ENCODE measurements around the gene THBS2. TPM values are rescaled to one million over a fixed set of nuclear protein-coding genes. Genes with fewer than 3 reads are reported as not detected.

Gene THBS2
- total and polyA plus RNA-seq, 8 donors = 4.8 to 126 (median 6.9) TPM

DNA sequence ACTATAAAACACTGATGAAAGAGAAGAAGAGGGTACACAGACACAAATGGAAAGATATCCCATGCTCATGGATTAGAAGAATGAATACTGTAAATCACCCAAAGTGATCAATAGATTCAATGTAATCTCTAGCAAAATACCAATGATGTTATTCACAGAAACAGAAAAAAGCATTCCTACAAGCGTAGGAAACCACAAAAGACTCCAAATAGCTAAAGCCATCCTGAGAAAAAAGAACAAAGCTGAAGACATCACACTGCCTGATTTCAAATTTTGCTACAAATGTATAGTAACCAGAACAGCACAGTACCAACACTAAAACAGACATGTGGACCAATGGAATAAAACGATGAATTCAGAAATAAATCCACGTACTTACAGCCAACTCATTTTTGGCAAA lies 43.0 kb downstream of the THBS2 start:
- Histone ChIP-seq H3K4me3 (no peak overlapping the region), H3K9me3 (peaks cover 4 to 19% of the 10 kb centered on the region in 2 donors), H3K27ac (no peak overlapping the region), H3K4me1 (peaks cover 4 to 17% of the 10 kb centered on the region in 2 donors), H3K36me3 (no peaks in the 10 kb centered on the region), H3K27me3 (no peaks in the 10 kb centered on the region)
- ATAC-seq (no peak), DNase-seq (no peak)
- intact Hi-C loops (cut with DNase I) = no loop called here
- no peak for TF ChIP-seq CTCF (IDR thresholded peaks at IDR 0.05)

DNA sequence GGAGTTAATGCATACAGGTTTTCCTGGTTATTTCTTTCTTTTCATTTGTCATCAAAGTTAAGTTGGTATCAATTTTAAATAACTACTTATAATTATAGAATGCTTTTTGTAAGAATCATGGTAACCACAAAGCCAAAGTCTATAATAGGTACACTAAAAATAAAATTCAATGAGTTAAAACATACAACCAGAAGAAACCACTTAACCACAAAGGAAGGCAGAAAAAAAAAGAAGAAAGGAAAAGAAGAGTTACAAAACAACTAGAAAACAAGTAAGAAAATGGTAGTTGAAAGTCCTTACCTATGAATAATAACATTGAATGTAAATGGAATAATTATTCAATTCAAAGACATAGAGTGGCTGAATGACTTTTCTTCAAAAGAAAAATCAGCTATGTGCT lies 45.6 kb downstream of the THBS2 start:
- H3K27me3 ChIP-seq = no peaks in the 10 kb centered on the region
- no peak overlapping the region for H3K4me3 ChIP-seq
- no peak overlapping the region for H3K27ac ChIP-seq
- ATAC-seq = no peak
- DNase-seq = no peak
- no peaks in the 10 kb centered on the region for H3K36me3 ChIP-seq
- H3K9me3 ChIP-seq = peaks cover 4 to 19% of the 10 kb centered on the region in 2 donors
- no peak for TF ChIP-seq CTCF (IDR thresholded peaks at IDR 0.05)
- intact Hi-C loops (cut with DNase I) = no loop called here
- H3K4me1 ChIP-seq = peaks cover under 1 to 4% of the 10 kb centered on the region in 2 donors

DNA sequence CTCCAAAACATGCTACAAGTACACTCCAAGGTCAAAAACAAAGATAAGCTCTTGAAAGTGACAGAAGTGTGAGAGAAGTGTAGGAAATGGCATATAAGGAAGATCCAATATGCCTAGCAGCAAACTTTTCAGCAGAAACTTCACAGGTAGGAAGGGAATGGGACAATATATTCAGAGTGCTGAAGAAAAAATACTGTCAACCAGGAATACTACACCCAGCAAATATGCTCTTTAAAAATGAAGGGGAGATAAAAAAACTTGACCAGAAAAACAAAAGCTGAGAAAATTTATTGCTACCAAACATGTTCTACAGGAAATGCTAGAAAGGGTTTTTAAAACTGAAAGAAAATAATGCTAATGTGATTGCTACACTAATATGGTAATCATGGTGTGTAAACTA lies 46.2 kb downstream of the THBS2 start:
- no peaks in the 10 kb centered on the region for H3K36me3 ChIP-seq
- H3K4me1 ChIP-seq = peaks cover 0 to 2% of the 10 kb centered on the region in 2 donors
- DNase-seq (no peak), ATAC-seq (no peak)
- intact Hi-C loops (cut with DNase I) = no loop called here
- no peak overlapping the region for H3K4me3 ChIP-seq
- H3K27me3 ChIP-seq = no peaks in the 10 kb centered on the region
- H3K9me3 ChIP-seq = peaks cover 4 to 19% of the 10 kb centered on the region in 2 donors
- no peak overlapping the region for H3K27ac ChIP-seq
- no peak for TF ChIP-seq CTCF (IDR thresholded peaks at IDR 0.05)

GRCh38 chr6:169205176-169206160 lies 48.2 kb downstream of the THBS2 start:
- no peaks in the 10 kb centered on the region for H3K4me1 ChIP-seq
- intact Hi-C loops (cut with DNase I) = no loop called here
- H3K27me3 ChIP-seq = no peaks in the 10 kb centered on the region
- H3K27ac ChIP-seq = no peak overlapping the region
- H3K36me3 ChIP-seq = no peaks in the 10 kb centered on the region
- TF ChIP-seq CTCF (IDR thresholded peaks at IDR 0.05) = no peak
- no peak for DNase-seq
- ATAC-seq = peak; percentile 37
- no peak overlapping the region for H3K4me3 ChIP-seq
- peaks cover 4 to 19% of the 10 kb centered on the region in 2 donors for H3K9me3 ChIP-seq

DNA sequence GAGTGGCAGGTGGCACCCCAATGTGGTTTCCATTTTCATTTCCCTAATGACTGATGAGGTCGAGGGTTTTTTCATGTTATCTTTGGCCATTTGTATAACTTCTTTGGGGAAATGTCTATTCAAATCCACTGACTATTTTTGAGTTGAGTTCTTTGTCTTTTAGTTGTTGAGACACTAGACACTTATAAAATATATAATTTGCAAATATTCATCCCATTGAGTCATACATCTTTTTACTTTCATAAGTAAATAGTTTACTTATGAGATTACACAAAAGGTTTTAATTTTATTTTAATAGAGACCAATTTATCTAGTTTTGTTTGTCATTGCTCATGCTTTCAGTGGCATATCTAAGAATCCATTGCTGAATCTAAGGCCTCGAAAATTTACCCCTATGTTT lies 49.5 kb downstream of the THBS2 start:
- H3K9me3 ChIP-seq = peaks cover 4 to 19% of the 10 kb centered on the region in 2 donors
- H3K27me3 ChIP-seq = no peaks in the 10 kb centered on the region
- TF ChIP-seq CTCF (IDR thresholded peaks at IDR 0.05) = no peak
- no peaks in the 10 kb centered on the region for H3K4me1 ChIP-seq
- H3K4me3 ChIP-seq = no peak overlapping the region
- ATAC-seq (no peak), DNase-seq (no peak)
- no peak overlapping the region for H3K27ac ChIP-seq
- H3K36me3 ChIP-seq = no peaks in the 10 kb centered on the region
- intact Hi-C loops (cut with DNase I) = no loop called here

Data from left lung (tissue), 10 donors.